SK-N-MC (cell line): Measurements from ENCODE around the gene PRIMPOL.

Experiments
- EZH2 ChIP-seq: fragments of 200-600 bp; sonication (generic); IDR thresholded peaks from one replicate; pipeline ENCODE4 v1.6.1; 2017; ENCODE audit warnings: antibody characterized with exemption
- FOXP2 ChIP-seq: optimal IDR thresholded peaks from 2 replicates; pipeline ENCODE3; 2011; ENCODE audit warnings: mild to moderate bottlenecking, moderate library complexity; ENCODE audit not compliant: insufficient read depth; ENCODE audit errors: extremely low read length, control extremely low read depth
- POLR2AphosphoS5 ChIP-seq: IDR thresholded peaks from 2 replicates; pipeline ENCODE4 v1.6.1; 2012; ENCODE audit warnings: mild to moderate bottlenecking, low read depth, low read length, borderline replicate concordance

DNA sequence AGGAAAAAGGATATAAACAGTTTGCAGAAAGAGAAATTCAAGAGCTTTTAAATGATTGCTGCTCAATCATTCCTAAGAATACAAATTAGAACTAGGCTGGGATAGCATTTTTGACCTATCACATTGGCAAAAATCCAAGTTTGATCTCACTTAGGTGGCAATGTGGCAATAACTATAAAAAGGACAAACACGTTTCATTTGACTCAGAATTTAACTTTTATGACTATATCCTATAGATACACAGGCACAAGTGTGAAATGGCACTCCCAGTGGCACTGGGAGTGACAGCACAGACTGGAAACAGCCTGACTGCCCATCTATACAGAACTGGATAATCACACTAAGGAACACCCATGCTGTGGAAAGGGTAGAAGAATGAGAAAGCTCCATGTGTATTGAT is 73.3 kb downstream of the PRIMPOL start:
- no peak for TF ChIP-seq POLR2AphosphoS5
- no peak for TF ChIP-seq EZH2
- no peak for TF ChIP-seq FOXP2
